ENCODE results near the gene COMMD4. TPM values are rescaled to one million over a fixed set of nuclear protein-coding genes. Genes with fewer than 3 reads are reported as not detected.

Gene COMMD4
- total RNA-seq, 2 experiments from 2014 or later, result 123 to 133 TPM

DNA sequence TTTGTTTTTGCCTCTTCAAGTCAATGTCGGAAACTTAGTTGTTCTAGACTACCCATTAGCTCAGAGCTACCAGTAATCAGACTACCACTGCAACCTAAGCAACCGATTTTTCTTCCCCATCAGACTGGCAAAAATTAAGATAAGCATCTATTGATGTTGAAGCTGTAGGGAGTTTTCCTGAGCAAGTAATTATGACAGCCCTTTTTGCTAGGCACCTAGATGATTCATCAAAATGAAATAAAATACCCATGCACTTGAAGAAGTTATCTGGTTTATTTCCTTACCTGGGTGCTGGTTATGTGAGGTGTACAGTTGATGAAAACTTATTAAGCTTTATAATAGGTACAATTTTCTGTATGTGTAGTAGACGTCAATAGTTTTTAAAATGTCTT lies 554 bp upstream of the COMMD4 start:
- ChIA-PET CTCF (ENCODE audit: unreplicated experiment) (interaction anchor here (0.6 kb wide), 1 partner anchor 12 kb away, joined by 3 read pairs; no protein-coding TSS in a partner anchor), POLR2A (interaction anchor here (0.9 kb wide), 1 partner anchor 506 kb away, joined by 4 read pairs; no protein-coding TSS in a partner anchor)
- Histone ChIP-seq H3K4me2 (ENCODE audit: low read length) (peak overlapping the region; percentile 98), H3K4me3 (ENCODE audit: low read depth, low read length, poor library complexity, severe bottlenecking) (peak overlapping the region; percentile 93), H3K9me3 (ENCODE audit: low read length) (no peaks in the 10 kb centered on the region), H4K20me1 (ENCODE audit: insufficient read depth, low read length) (no peaks in the 10 kb centered on the region), H3K79me2 (ENCODE audit: insufficient read depth, low read depth, low read length) (peaks cover 12% of the 10 kb centered on the region; the same call in 1 of the 2 replicates), H3K4me1 (ENCODE audit: insufficient read depth, low read length, poor library complexity, severe bottlenecking) (peaks cover 14% of the 10 kb centered on the region), H3K9me2 (ENCODE audit: insufficient read depth, low read length) (no peaks in the 10 kb centered on the region), H3K27ac (ENCODE audit: low read depth, low read length, poor library complexity, severe bottlenecking) (no peak overlapping the region), H2AFZ (ENCODE audit: low read length) (peak overlapping the region; percentile 89), H3K36me3 (ENCODE audit: insufficient read depth, low read length) (peaks cover 12% of the 10 kb centered on the region; the same call in 1 of the 2 replicates)
- intact Hi-C loops (cut with micrococcal nuclease; ENCODE audit: unreplicated experiment), result no loop called here
- DNase-seq (ENCODE audit: low spot score), result no peak
- TF ChIP-seq, protein P1, sequence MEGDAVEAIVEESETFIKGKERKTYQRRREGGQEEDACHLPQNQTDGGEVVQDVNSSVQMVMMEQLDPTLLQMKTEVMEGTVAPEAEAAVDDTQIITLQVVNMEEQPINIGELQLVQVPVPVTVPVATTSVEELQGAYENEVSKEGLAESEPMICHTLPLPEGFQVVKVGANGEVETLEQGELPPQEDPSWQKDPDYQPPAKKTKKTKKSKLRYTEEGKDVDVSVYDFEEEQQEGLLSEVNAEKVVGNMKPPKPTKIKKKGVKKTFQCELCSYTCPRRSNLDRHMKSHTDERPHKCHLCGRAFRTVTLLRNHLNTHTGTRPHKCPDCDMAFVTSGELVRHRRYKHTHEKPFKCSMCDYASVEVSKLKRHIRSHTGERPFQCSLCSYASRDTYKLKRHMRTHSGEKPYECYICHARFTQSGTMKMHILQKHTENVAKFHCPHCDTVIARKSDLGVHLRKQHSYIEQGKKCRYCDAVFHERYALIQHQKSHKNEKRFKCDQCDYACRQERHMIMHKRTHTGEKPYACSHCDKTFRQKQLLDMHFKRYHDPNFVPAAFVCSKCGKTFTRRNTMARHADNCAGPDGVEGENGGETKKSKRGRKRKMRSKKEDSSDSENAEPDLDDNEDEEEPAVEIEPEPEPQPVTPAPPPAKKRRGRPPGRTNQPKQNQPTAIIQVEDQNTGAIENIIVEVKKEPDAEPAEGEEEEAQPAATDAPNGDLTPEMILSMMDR (conservative IDR thresholded peaks at IDR 0.05; ENCODE audit: low read length), result no peak
- TF ChIP-seq EZH2phosphoT487 (IDR thresholded peaks at IDR 0.05; ENCODE audit: borderline replicate concordance, low read depth, low read length), result no peak
- TSS peak; percentile 92 for BruUV-seq (replicated peaks)

DNA sequence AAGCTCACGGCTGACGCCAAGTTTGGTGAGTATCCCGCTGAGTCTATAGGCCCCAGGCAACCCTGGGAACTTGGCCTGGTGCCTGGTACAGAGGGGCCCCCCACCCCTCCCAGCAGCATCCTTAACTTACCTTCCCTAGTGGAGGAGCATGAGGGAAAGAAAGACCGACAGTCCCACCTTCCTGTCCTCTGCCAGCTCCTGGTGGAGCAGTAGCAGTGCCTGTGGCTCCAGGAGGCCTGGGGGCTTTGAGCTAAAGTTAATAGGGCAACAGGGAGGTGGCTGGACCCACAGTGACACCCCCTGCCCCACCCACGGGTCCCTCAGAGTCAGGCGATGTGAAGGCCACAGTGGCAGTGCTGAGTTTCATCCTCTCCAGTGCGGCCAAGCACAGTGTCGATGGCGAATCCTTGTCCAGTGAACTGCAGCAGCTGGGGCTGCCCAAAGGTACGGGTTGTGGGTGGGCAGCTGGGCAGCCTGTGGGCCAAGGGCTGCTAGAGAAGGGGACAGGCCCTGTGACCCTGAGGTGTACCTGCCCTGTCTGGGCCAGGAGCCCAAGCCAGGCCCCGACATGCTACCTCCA lies 2.9 kb downstream of the COMMD4 start:
- DNase-seq (ENCODE audit: low spot score), result no peak
- Histone ChIP-seq H3K9me3 (ENCODE audit: low read length) (no peaks in the 10 kb centered on the region), H3K27ac (ENCODE audit: low read depth, low read length, poor library complexity, severe bottlenecking) (no peak overlapping the region), H3K4me3 (ENCODE audit: low read depth, low read length, poor library complexity, severe bottlenecking) (no peak overlapping the region), H3K4me2 (ENCODE audit: low read length) (no peak overlapping the region), H3K4me1 (ENCODE audit: insufficient read depth, low read length, poor library complexity, severe bottlenecking) (peaks cover 14% of the 10 kb centered on the region), H3K9me2 (ENCODE audit: insufficient read depth, low read length) (no peaks in the 10 kb centered on the region), H4K20me1 (ENCODE audit: insufficient read depth, low read length) (no peaks in the 10 kb centered on the region), H2AFZ (ENCODE audit: low read length) (no peak overlapping the region), H3K36me3 (ENCODE audit: insufficient read depth, low read length) (peaks cover 22% of the 10 kb centered on the region; the same call in 1 of the 2 replicates), H3K79me2 (ENCODE audit: insufficient read depth, low read depth, low read length) (peaks cover 12% of the 10 kb centered on the region; the same call in 1 of the 2 replicates)
- intact Hi-C loops (cut with micrococcal nuclease; ENCODE audit: unreplicated experiment), result no loop called here
- BruUV-seq (replicated peaks), result no TSS peak
- TF ChIP-seq, protein P1 (conservative IDR thresholded peaks at IDR 0.05; ENCODE audit: low read length), result no peak
- no peak for TF ChIP-seq EZH2phosphoT487 (IDR thresholded peaks at IDR 0.05; ENCODE audit: borderline replicate concordance, low read depth, low read length)
- CTCF ChIA-PET (ENCODE audit: unreplicated experiment), result no interaction called here
- POLR2A ChIA-PET, result no interaction called here

DNA sequence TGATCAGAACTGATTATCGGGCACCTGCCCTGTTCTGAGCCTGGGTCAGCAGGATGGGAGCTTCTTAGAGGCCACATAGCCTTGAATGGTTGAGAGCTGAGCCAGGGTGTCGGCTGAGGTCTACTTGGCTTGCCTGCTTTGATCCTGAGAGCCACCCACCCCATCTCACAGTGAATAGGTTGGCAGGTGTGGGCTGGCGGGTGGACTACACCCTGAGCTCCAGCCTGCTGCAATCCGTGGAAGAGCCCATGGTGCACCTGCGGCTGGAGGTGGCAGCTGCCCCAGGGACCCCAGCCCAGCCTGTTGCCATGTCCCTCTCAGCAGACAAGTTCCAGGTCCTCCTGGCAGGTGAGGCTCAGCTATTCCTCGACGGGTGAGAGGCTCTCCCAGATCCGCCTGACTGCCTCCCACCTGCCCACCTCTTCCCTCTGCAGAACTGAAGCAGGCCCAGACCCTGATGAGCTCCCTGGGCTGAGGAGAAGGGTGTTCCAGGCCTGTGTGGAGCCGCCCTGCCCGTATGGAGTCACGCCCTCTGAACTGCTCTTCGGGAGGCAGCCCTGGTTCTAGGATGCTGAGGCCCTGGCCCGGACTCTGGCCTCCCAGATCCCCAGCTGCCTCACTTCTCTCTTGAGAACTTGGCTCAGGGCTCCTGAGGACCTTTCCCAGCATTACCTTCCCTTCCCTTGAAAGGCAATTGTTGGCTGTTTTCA lies 3.8 kb downstream of the COMMD4 start:
- Histone ChIP-seq H4K20me1 (ENCODE audit: insufficient read depth, low read length) (no peaks in the 10 kb centered on the region), H3K27ac (ENCODE audit: low read depth, low read length, poor library complexity, severe bottlenecking) (no peak overlapping the region), H3K36me3 (ENCODE audit: insufficient read depth, low read length) (peaks cover 22% of the 10 kb centered on the region; the same call in 1 of the 2 replicates), H3K4me2 (ENCODE audit: low read length) (no peak overlapping the region), H2AFZ (ENCODE audit: low read length) (no peak overlapping the region), H3K9me2 (ENCODE audit: insufficient read depth, low read length) (no peaks in the 10 kb centered on the region), H3K79me2 (ENCODE audit: insufficient read depth, low read depth, low read length) (peaks cover 12% of the 10 kb centered on the region; the same call in 1 of the 2 replicates), H3K4me1 (ENCODE audit: insufficient read depth, low read length, poor library complexity, severe bottlenecking) (peaks cover 17% of the 10 kb centered on the region), H3K4me3 (ENCODE audit: low read depth, low read length, poor library complexity, severe bottlenecking) (no peak overlapping the region), H3K9me3 (ENCODE audit: low read length) (no peaks in the 10 kb centered on the region)
- DNase-seq (ENCODE audit: low spot score), result no peak
- CTCF ChIA-PET (ENCODE audit: unreplicated experiment), result no interaction called here
- BruUV-seq (replicated peaks), result TSS peak; percentile 69
- POLR2A ChIA-PET, result no interaction called here
- TF ChIP-seq, protein P1 (conservative IDR thresholded peaks at IDR 0.05; ENCODE audit: low read length), result no peak
- TF ChIP-seq EZH2phosphoT487 (IDR thresholded peaks at IDR 0.05; ENCODE audit: borderline replicate concordance, low read depth, low read length), result no peak
- intact Hi-C loops (cut with micrococcal nuclease; ENCODE audit: unreplicated experiment), result no loop called here

Data from OCI-LY7 (cell line).